ENCODE results near the gene UQCRC2. TPM values are rescaled to one million over a fixed set of nuclear protein-coding genes. Genes with fewer than 3 reads are reported as not detected.

Gene UQCRC2
- total RNA-seq, 4 donors from 2014 or later: 163 to 198 (median 177) TPM

DNA sequence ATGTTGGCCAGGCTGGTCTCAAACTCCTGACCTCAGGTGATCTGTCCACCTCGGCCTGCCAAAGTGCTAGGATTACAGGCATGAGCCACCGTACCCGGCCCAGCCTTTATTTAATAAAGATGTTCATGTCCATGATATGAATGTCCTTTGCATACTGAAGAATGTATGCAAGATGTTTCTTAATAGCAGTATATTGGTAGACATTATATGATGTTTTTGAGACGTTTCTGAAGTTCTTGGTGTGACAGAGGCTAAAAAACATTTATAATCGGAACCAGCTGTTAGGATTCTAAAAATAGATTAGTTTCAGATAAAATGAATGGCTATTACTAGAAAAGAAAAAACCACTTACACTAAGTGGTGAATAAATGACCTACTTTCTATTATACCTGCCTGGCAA, 36.0 kb downstream of the UQCRC2 start:
- Histone ChIP-seq H3K36me3 (peaks cover 0 to 21% of the 10 kb centered on the region in 2 donors), H3K27me3 (no peaks in the 10 kb centered on the region), H3K4me3 (no peak overlapping the region), H3K9me3 (no peaks in the 10 kb centered on the region), H3K4me1 (peaks cover 0 to 35% (median 5%) of the 10 kb centered on the region in 3 donors), H3K27ac (no peak overlapping the region)
- TF ChIP-seq EP300 (IDR thresholded peaks at IDR 0.05) (no peak), POLR2AphosphoS5 (IDR thresholded peaks at IDR 0.05) (no peak), CTCF (IDR thresholded peaks at IDR 0.05) (no peak), POLR2A (IDR thresholded peaks at IDR 0.05) (no peak)
- no peak for ATAC-seq
- 43 to 49% methylated on average over 4 to 5 of the region's 5 CpGs for WGBS, 2 donors (ENCODE audit: low coverage in 1 of 2)

GRCh38 chr16:21989751-21990150, 36.6 kb downstream of the UQCRC2 start:
- peaks cover 0 to 35% (median 5%) of the 10 kb centered on the region in 3 donors for H3K4me1 ChIP-seq
- peaks cover 0 to 15% of the 10 kb centered on the region in 2 donors for H3K36me3 ChIP-seq
- ATAC-seq: no peak
- H3K9me3 ChIP-seq: no peaks in the 10 kb centered on the region
- H3K4me3 ChIP-seq: no peak overlapping the region
- no peaks in the 10 kb centered on the region for H3K27me3 ChIP-seq
- no peak overlapping the region for H3K27ac ChIP-seq
- WGBS, 2 donors (ENCODE audit: low coverage in 1 of 2): 60 to 94% methylated on average over 1 to 2 of the region's 2 CpGs
- TF ChIP-seq CTCF (IDR thresholded peaks at IDR 0.05): no peak
- TF ChIP-seq POLR2AphosphoS5 (IDR thresholded peaks at IDR 0.05): no peak
- no peak for TF ChIP-seq EP300 (IDR thresholded peaks at IDR 0.05)
- TF ChIP-seq POLR2A (IDR thresholded peaks at IDR 0.05): no peak

- Histone ChIP-seq H3K9me3 (no peaks in the 10 kb centered on the region), H3K27me3 (no peaks in the 10 kb centered on the region), H3K4me1 (peaks cover 0 to 35% (median 5%) of the 10 kb centered on the region in 3 donors), H3K27ac (no peak overlapping the region), H3K36me3 (peaks cover 0 to 8% of the 10 kb centered on the region in 2 donors), H3K4me3 (no peak overlapping the region)
- no peak for ATAC-seq
- WGBS, 2 donors (ENCODE audit: low coverage in 1 of 2): 43 to 49% methylated on average over 3 of the region's 3 CpGs
- TF ChIP-seq CTCF (IDR thresholded peaks at IDR 0.05) (no peak), POLR2AphosphoS5 (IDR thresholded peaks at IDR 0.05) (no peak), EP300 (IDR thresholded peaks at IDR 0.05) (no peak), POLR2A (IDR thresholded peaks at IDR 0.05) (no peak)
Observed at GRCh38 chr16:21990381-21990944, 37.3 kb downstream of the UQCRC2 start.

- TF ChIP-seq POLR2A (IDR thresholded peaks at IDR 0.05) (no peak), EP300 (IDR thresholded peaks at IDR 0.05) (no peak), POLR2AphosphoS5 (IDR thresholded peaks at IDR 0.05) (no peak), CTCF (IDR thresholded peaks at IDR 0.05) (no peak)
- no peak for ATAC-seq
- peaks cover 0 to 29% (median 5%) of the 10 kb centered on the region in 3 donors for H3K4me1 ChIP-seq
- H3K4me3 ChIP-seq: no peak overlapping the region
- no peaks in the 10 kb centered on the region for H3K9me3 ChIP-seq
- no peak overlapping the region for H3K27ac ChIP-seq
- no peaks in the 10 kb centered on the region for H3K36me3 ChIP-seq
- H3K27me3 ChIP-seq: no peaks in the 10 kb centered on the region
- 72 to 74% methylated on average over 6 of the region's 6 CpGs for WGBS, 2 donors (ENCODE audit: low coverage in 1 of 2)
Observed at GRCh38 chr16:21991621-21992020, 38.5 kb downstream of the UQCRC2 start.

GRCh38 chr16:21994856-21995465, 41.8 kb downstream of the UQCRC2 start:
- TF ChIP-seq POLR2A (IDR thresholded peaks at IDR 0.05) (no peak), POLR2AphosphoS5 (IDR thresholded peaks at IDR 0.05) (no peak), CTCF (IDR thresholded peaks at IDR 0.05) (no peak), EP300 (IDR thresholded peaks at IDR 0.05) (no peak)
- no peaks in the 10 kb centered on the region for H3K36me3 ChIP-seq
- no peak overlapping the region for H3K4me3 ChIP-seq
- H3K27ac ChIP-seq: no peak overlapping the region
- ATAC-seq: no peak
- no peaks in the 10 kb centered on the region for H3K9me3 ChIP-seq
- WGBS, 2 donors (ENCODE audit: low coverage in 1 of 2): 73 to 81% methylated on average over 3 to 12 of the region's 13 CpGs
- H3K4me1 ChIP-seq: peaks cover 0 to 6% (median 0%) of the 10 kb centered on the region in 3 donors
- no peaks in the 10 kb centered on the region for H3K27me3 ChIP-seq
